Kidney (tissue), 14 donors: Measurements from ENCODE around the gene ADAMTS17. TPM values are rescaled to one million over a fixed set of nuclear protein-coding genes. Genes with fewer than 3 reads are reported as not detected.

Source experiments
- DNase-seq, 5 donors: peaks; one replicate each; pipeline ENCODE4 v3.0.0-alpha.2; 2013 to 2020
- FAIRE-seq: peaks from 2 replicates; lab custom pipeline; 2012; peaks lifted over from hg19 to GRCh38; lab: Jason Lieb, UNC
- H3K27ac ChIP-seq, 2 donors: one replicate each; pipeline ENCODE4 v1.7.0; 2013; ENCODE audit warnings: low read depth in 2 of 2, low read length in 2 of 2, inconsistent platforms in 1 of 2
- H3K27me3 ChIP-seq: one replicate; pipeline ENCODE4 v1.7.1; 2013; ENCODE audit warnings: low read length, inconsistent platforms; ENCODE audit not compliant: control insufficient read depth, insufficient read depth
- H3K36me3 ChIP-seq, 3 donors: one replicate each; pipeline versions ENCODE4 v1.7.0 to v1.7.1; 2013; ENCODE audit warnings: low read length in 3 of 3, control low read depth in 1 of 3, inconsistent platforms in 1 of 3; ENCODE audit not compliant: insufficient read depth in 3 of 3, control insufficient read depth in 2 of 3
- H3K4me1 ChIP-seq, 3 donors: one replicate each; pipeline versions ENCODE4 v1.7.0 to v1.7.1; 2013; ENCODE audit warnings: low read length in 3 of 3, inconsistent platforms in 1 of 3, low read depth in 1 of 3; ENCODE audit not compliant: control insufficient read depth in 2 of 3, insufficient read depth in 2 of 3
- H3K4me3 ChIP-seq, 3 donors: one replicate each; pipeline versions ENCODE4 v1.7.0 to v1.8.1; 2013; ENCODE audit warnings: low read length in 3 of 3, control low read depth in 1 of 3, inconsistent platforms in 1 of 3
- H3K9ac ChIP-seq, 3 donors: one replicate each; pipeline versions ENCODE4 v1.7.0 to v1.7.1; 2013; ENCODE audit warnings: low read length in 3 of 3, control low read depth in 1 of 3, inconsistent platforms in 1 of 3
- H3K9me3 ChIP-seq, 3 donors: one replicate each; pipeline versions ENCODE4 v1.7.0 to v1.7.1; 2013; ENCODE audit warnings: low read length in 3 of 3, control low read depth in 1 of 3, inconsistent platforms in 1 of 3; ENCODE audit not compliant: control insufficient read depth in 2 of 3, insufficient read depth in 1 of 3
- intact Hi-C: fragments of 100-400 bp; cut with DNase I; formaldehyde crosslinking; loops from one replicate; pipeline ENCODE4 v1.11.1; 2022
- polyA plus RNA-seq: library from polyadenylated mRNA; stranded (reverse); fragments of 350-450 nt; fragmentation: Illumina TruSeq; extraction: RNeasy Lipid Tissue Mini Kit (QIAGEN cat#74804); gene quantifications from one replicate; pipeline ENCODE4 v1.2.3, GENCODE V29; 2014; ENCODE audit warnings: low read depth, low replicate concordance; ENCODE audit not compliant: insufficient read depth
- total RNA-seq: library from RNA; stranded (reverse); fragmentation: NEBNext Ultra II Directional; extraction: Animal tissue kit (Norgen Biotek cat#: 25700); gene quantifications from one replicate; pipeline ENCODE4 v1.2.1, GENCODE V29; 2021
- TF ChIP-seq, protein P1 (sequence below): IDR thresholded peaks from 3 replicates; pipeline ENCODE4 v1.5.1; 2012; ENCODE audit warnings: mild to moderate bottlenecking, moderate library complexity, borderline replicate concordance; ENCODE audit not compliant: insufficient read depth; ENCODE audit errors: extremely low read depth
- donor health status: control.
- donor health status: control.
- donor health status: control.
- donor health status: control.
- donor health status: control.
- donor health status: DM: yes; HTN: yes; CAD: no.
- donor health status: Normal renal cell carcinoma (clear cell type).

The ADAMTS17 gene
- total and polyA plus RNA-seq, 2 donors from 2014 or later: 1.7 to 2.2 TPM

DNA sequence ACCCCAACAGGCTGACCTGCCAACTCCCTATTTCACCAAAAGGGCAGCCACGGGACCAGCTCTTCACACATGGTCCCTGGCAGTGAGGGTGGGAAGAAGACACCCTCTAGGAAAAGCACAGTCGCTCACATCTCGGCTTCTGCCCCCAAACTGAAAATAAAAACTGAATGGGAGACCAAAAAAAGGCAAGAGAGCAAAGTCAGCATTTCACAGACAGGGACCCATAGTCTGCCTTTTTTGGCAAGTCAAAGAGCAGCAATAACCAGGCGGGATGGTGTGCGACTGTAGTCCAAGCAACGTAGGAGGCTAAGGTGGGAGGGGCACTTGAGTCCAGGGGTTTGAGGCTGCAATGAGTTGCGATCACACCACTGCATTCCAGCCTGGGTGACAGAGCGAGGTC, 154.1 kb downstream of the ADAMTS17 start:
- DNase-seq: peak in 2 of 5 donors; percentile 18 to 29
- TF ChIP-seq, protein P1, sequence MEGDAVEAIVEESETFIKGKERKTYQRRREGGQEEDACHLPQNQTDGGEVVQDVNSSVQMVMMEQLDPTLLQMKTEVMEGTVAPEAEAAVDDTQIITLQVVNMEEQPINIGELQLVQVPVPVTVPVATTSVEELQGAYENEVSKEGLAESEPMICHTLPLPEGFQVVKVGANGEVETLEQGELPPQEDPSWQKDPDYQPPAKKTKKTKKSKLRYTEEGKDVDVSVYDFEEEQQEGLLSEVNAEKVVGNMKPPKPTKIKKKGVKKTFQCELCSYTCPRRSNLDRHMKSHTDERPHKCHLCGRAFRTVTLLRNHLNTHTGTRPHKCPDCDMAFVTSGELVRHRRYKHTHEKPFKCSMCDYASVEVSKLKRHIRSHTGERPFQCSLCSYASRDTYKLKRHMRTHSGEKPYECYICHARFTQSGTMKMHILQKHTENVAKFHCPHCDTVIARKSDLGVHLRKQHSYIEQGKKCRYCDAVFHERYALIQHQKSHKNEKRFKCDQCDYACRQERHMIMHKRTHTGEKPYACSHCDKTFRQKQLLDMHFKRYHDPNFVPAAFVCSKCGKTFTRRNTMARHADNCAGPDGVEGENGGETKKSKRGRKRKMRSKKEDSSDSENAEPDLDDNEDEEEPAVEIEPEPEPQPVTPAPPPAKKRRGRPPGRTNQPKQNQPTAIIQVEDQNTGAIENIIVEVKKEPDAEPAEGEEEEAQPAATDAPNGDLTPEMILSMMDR: no peak
- no peaks in the 10 kb centered on the region for H3K36me3 ChIP-seq
- no peak overlapping the region for H3K4me3 ChIP-seq
- no peak overlapping the region for H3K27ac ChIP-seq
- intact Hi-C loops: no loop called here
- no peak for FAIRE-seq
- H3K9me3 ChIP-seq: no peaks in the 10 kb centered on the region
- H3K27me3 ChIP-seq: no peaks in the 10 kb centered on the region
- H3K4me1 ChIP-seq: peaks cover 0 to 4% (median 0%) of the 10 kb centered on the region in 3 donors
- no peak overlapping the region for H3K9ac ChIP-seq

DNA sequence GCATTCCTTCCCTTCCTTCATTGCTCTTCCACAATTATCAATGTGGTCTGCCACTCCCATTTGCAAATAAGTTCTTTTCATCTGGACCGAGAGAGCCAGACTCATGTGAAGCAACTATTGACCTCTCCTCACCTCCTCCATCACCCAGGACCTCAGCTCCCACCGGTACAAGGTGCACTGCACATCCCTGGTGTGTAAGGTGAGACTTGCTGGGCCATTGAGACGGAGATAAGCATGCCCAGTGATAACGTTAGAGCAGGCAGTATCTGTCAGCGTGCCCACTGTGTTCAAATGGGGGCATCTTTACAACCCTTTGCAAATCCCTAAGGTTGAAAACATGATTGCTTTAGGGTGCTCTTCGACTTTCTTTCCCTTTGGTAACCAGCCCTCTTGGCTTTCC, 154.8 kb downstream of the ADAMTS17 start:
- TF ChIP-seq, protein P1: no peak
- Histone ChIP-seq H3K27me3 (no peaks in the 10 kb centered on the region), H3K36me3 (no peaks in the 10 kb centered on the region), H3K4me3 (no peak overlapping the region), H3K4me1 (peaks cover 0 to 4% (median 0%) of the 10 kb centered on the region in 3 donors), H3K9ac (no peak overlapping the region), H3K9me3 (no peaks in the 10 kb centered on the region), H3K27ac (no peak overlapping the region)
- DNase-seq (peak in 1 of 5 donors; percentile 12), FAIRE-seq (no peak)
- intact Hi-C loops: no loop called here

DNA sequence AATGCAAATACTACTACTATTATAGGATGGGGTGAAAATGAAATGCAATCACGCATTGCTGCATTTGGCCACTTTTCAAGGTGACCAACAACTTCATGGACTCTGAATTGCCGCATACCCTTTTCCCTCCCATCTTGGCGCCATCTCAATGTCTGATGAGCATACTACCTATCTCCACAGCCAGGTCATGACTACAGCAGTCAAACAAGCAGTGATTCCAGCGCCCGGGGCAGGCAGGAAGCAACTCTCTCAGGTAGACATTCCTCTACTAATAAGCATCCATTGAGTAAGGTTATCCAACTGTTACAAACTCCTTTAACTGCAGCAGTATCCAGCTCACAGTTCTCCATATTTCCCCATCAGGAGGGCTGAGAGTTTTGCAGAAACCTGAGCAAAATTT, 155.4 kb downstream of the ADAMTS17 start:
- FAIRE-seq: no peak
- H3K36me3 ChIP-seq: no peaks in the 10 kb centered on the region
- peak in 2 of 5 donors; percentile 4 to 15 for DNase-seq

More for the DNA sequence above, 155.4 kb downstream of the ADAMTS17 start:
- no peaks in the 10 kb centered on the region for H3K27me3 ChIP-seq
- H3K4me3 ChIP-seq: no peak overlapping the region
- H3K9ac ChIP-seq: no peak overlapping the region
- H3K27ac ChIP-seq: no peak overlapping the region
- intact Hi-C loops: no loop called here
- TF ChIP-seq, protein P1: no peak
- peaks cover 0 to under 1% (median 0%) of the 10 kb centered on the region in 3 donors for H3K4me1 ChIP-seq
- no peaks in the 10 kb centered on the region for H3K9me3 ChIP-seq
